CD14-positive monocyte (primary cell): Measurements from ENCODE around the gene MAST4. TPM values are rescaled to one million over a fixed set of nuclear protein-coding genes. Genes with fewer than 3 reads are reported as not detected.

Source experiments
- DNase-seq, 3 donors: peaks; one replicate each; pipeline ENCODE4 v3.0.0-alpha.2; 2011 to 2022
- H2AFZ ChIP-seq: 2 replicates; pipeline ENCODE4 v1.6.0; 2012; ENCODE audit warnings: mild to moderate bottlenecking, low read depth, low read length, inconsistent platforms; ENCODE audit not compliant: insufficient read depth, poor library complexity, severe bottlenecking
- H3K27ac ChIP-seq, 2 donors: 1 replicate in 1 of 2; 2 replicates in 1 of 2; pipeline ENCODE4 v1.5.1; 2012 to 2013; ENCODE audit warnings: low read length in 2 of 2, control low read depth in 1 of 2, inconsistent platforms in 1 of 2, low read depth in 1 of 2, mild to moderate bottlenecking in 1 of 2
- H3K27me3 ChIP-seq, 2 donors: one replicate each; pipeline versions ENCODE4 v1.6.0 to v1.6.1; 2011 to 2013; ENCODE audit warnings: low read length in 2 of 2; ENCODE audit not compliant: control insufficient read depth in 2 of 2, insufficient read depth in 2 of 2
- H3K36me3 ChIP-seq, 2 donors: replicated peaks in 1 of 2; 1 replicate in 1 of 2; 2 replicates in 1 of 2; pipeline versions ENCODE4 v1.5.1 to v1.6.1; 2012 to 2013; ENCODE audit warnings: low read length in 2 of 2, control low read depth in 1 of 2, inconsistent platforms in 1 of 2, mild to moderate bottlenecking in 1 of 2; ENCODE audit not compliant: insufficient read depth in 2 of 2, control insufficient read depth in 1 of 2
- H3K4me1 ChIP-seq, 2 donors: 1 replicate in 1 of 2; 2 replicates in 1 of 2; pipeline versions ENCODE4 v1.5.1 to v1.6.1; 2012 to 2013; ENCODE audit warnings: low read length in 2 of 2, control low read depth in 1 of 2, inconsistent platforms in 1 of 2, mild to moderate bottlenecking in 1 of 2, moderate library complexity in 1 of 2; ENCODE audit not compliant: insufficient read depth in 2 of 2, control insufficient read depth in 1 of 2
- H3K4me2 ChIP-seq: replicated peaks from 2 replicates; pipeline ENCODE3; 2012; ENCODE audit warnings: low read length, moderate library complexity, mild to moderate bottlenecking; ENCODE audit not compliant: poor library complexity, severe bottlenecking; ENCODE audit errors: extremely low read depth
- H3K4me3 ChIP-seq, 3 experiments: fragments of 200-600 bp in 1 of 3; sonication (generic) in 1 of 3; replicated peaks in 1 of 3; 1 replicate in 2 of 3; 2 replicates in 1 of 3; pipeline ENCODE4 v1.5.1; 2011 to 2013; ENCODE audit warnings: low read length in 3 of 3, mild to moderate bottlenecking in 3 of 3, control low read depth in 2 of 3, low read depth in 2 of 3, inconsistent platforms in 1 of 3, moderate library complexity in 1 of 3
- H3K79me2 ChIP-seq: 2 replicates; pipeline ENCODE4 v1.6.0; 2012; ENCODE audit warnings: mild to moderate bottlenecking, control low read depth, inconsistent platforms, low read length, moderate library complexity; ENCODE audit not compliant: insufficient read depth
- H3K9ac ChIP-seq: 2 replicates; pipeline ENCODE4 v1.6.0; 2017; ENCODE audit warnings: low read length, mild to moderate bottlenecking; ENCODE audit not compliant: insufficient read depth, poor library complexity, severe bottlenecking
- H3K9me3 ChIP-seq, 2 donors: replicated peaks in 1 of 2; 1 replicate in 1 of 2; 2 replicates in 1 of 2; pipeline versions ENCODE4 v1.5.1 to v1.6.1; 2012 to 2013; ENCODE audit warnings: low read length in 2 of 2, control low read depth in 1 of 2; ENCODE audit not compliant: control insufficient read depth in 1 of 2, insufficient read depth in 1 of 2
- H4K20me1 ChIP-seq: 2 replicates; pipeline ENCODE4 v1.6.0; 2012; ENCODE audit warnings: mild to moderate bottlenecking, low read length, control low read depth, moderate library complexity; ENCODE audit not compliant: insufficient read depth
- H3K27ac Mint-ChIP-seq, 7 donors: one replicate each; pipeline ENCODE4 v1.8.0; 2020; ENCODE audit warnings: mild to moderate bottlenecking in 7 of 7, mixed read lengths in 7 of 7, moderate library complexity in 6 of 7, inconsistent platforms in 2 of 7
- H3K27me3 Mint-ChIP-seq, 3 donors: one replicate each; pipeline ENCODE4 v1.8.0; 2021 to 2022; ENCODE audit warnings: low read depth in 3 of 3, mild to moderate bottlenecking in 3 of 3, mixed read lengths in 3 of 3, moderate library complexity in 3 of 3, inconsistent platforms in 1 of 3
- H3K36me3 Mint-ChIP-seq, 2 donors: one replicate each; pipeline ENCODE4 v1.8.0; 2020; ENCODE audit warnings: mixed read lengths in 2 of 2, inconsistent platforms in 1 of 2, mild to moderate bottlenecking in 1 of 2
- H3K4me1 Mint-ChIP-seq: one replicate; pipeline ENCODE4 v1.8.0; 2020; ENCODE audit warnings: mild to moderate bottlenecking, mixed read lengths
- H3K4me3 Mint-ChIP-seq, 2 donors: one replicate each; pipeline ENCODE4 v1.8.0; 2020; ENCODE audit warnings: mild to moderate bottlenecking in 2 of 2, mixed read lengths in 2 of 2, moderate library complexity in 1 of 2
- H3K9me3 Mint-ChIP-seq, 7 donors: one replicate each; pipeline ENCODE4 v1.8.0; 2020 to 2022; ENCODE audit warnings: mixed read lengths in 7 of 7, mild to moderate bottlenecking in 6 of 7, moderate library complexity in 6 of 7, inconsistent platforms in 2 of 7
- WGBS: methylation state at CpG from one replicate; pipeline ENCODE4 v1.1.5; 2013; ENCODE audit warnings: missing lambda C conversion rate; ENCODE audit not compliant: insufficient coverage; 5-methylcytosine and 5-hydroxymethylcytosine counted together
- intact Hi-C, 2 donors: fragments of 100-400 bp; cut with micrococcal nuclease; formaldehyde crosslinking; loops; one replicate each; pipeline versions ENCODE4 v1.15.0 to v1.15.1; 2023
- polyA plus RNA-seq, 3 donors: library from polyadenylated mRNA; depleted of rRNA in 1 of 3; unstranded in 2 of 3; stranded (reverse) in 1 of 3; fragments of 300-500 nt in 2 of 3; fragments of >200 nt in 1 of 3; fragmentation: Illumina TruSeq in 2 of 3; gene quantifications; 1 replicate in 2 of 3; 2 replicates in 1 of 3; pipeline ENCODE4 v1.2.3, GENCODE V29; 2012 to 2021
- TF ChIP-seq, protein P1 (sequence below): fragments of 200-600 bp; IDR thresholded peaks from one replicate; pipeline ENCODE4 v1.8.0; 2022; ENCODE audit warnings: antibody characterized with exemption, mild to moderate bottlenecking

The MAST4 gene
- polyA plus RNA-seq, 3 donors, result 0.03 to 0.24 TPM; not detected in 1

DNA sequence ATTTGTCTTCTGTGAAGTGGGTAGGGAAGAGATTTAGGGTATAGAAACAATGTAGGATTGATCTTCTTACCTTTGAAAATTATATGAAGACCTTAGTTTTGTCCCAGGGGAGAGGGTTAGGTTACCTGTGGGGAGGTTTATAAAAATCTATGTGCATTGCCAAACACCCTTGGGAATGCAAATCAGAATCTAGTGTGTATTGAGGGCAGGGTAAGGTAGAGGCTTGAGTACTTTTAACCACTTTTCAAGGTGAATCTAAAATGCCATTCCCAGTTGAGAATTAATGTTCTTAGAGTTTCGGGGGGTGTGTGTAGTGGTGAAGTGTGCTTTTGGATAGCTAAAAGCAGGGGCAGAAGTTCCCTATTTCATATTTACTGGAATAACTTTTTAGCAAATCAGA, 312.0 kb downstream of the MAST4 start:
- no CpG with 5 or more reads among the region's 1 CpG for WGBS
- H3K9me3 Mint-ChIP-seq, result no peaks in the 10 kb centered on the region

DNA sequence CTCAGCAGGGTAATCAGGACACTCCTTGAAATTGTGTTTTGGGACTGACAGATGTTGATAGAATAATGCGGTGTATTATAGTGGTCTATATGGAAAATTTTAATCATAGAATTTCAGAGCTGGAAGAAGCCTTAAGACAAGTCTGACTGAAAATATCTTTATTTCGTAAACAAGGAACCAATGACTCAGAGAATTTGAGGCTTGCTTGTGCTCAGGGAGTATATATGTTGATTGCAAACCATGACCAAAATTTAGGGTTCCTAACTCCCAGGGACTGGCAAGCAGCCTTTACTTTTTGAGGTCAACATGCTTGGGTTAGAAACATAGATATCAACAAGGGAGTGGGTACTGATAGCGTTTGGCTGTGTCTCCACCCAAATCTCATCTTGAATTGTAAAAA, 313.2 kb downstream of the MAST4 start:
- TF ChIP-seq, protein P1, sequence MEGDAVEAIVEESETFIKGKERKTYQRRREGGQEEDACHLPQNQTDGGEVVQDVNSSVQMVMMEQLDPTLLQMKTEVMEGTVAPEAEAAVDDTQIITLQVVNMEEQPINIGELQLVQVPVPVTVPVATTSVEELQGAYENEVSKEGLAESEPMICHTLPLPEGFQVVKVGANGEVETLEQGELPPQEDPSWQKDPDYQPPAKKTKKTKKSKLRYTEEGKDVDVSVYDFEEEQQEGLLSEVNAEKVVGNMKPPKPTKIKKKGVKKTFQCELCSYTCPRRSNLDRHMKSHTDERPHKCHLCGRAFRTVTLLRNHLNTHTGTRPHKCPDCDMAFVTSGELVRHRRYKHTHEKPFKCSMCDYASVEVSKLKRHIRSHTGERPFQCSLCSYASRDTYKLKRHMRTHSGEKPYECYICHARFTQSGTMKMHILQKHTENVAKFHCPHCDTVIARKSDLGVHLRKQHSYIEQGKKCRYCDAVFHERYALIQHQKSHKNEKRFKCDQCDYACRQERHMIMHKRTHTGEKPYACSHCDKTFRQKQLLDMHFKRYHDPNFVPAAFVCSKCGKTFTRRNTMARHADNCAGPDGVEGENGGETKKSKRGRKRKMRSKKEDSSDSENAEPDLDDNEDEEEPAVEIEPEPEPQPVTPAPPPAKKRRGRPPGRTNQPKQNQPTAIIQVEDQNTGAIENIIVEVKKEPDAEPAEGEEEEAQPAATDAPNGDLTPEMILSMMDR, result no peak
- no peaks in the 10 kb centered on the region for H3K9me3 ChIP-seq
- no peak overlapping the region for H3K27ac Mint-ChIP-seq
- H3K27me3 ChIP-seq, result no peaks in the 10 kb centered on the region
- peaks cover 0 to 3% (median 0%) of the 10 kb centered on the region in 3 donors for H3K27me3 Mint-ChIP-seq
- H2AFZ ChIP-seq, result no peak overlapping the region
- H4K20me1 ChIP-seq, result no peaks in the 10 kb centered on the region
- no peak overlapping the region for H3K4me3 Mint-ChIP-seq
- H3K27ac ChIP-seq, result no peak overlapping the region
- no peak for DNase-seq
- H3K36me3 Mint-ChIP-seq, result no peaks in the 10 kb centered on the region
- no peak overlapping the region for H3K9ac ChIP-seq
- no peaks in the 10 kb centered on the region for H3K36me3 ChIP-seq
- peaks cover 0 to 2% (median 0%) of the 10 kb centered on the region in 7 donors for H3K9me3 Mint-ChIP-seq
- H3K79me2 ChIP-seq, result no peaks in the 10 kb centered on the region
- H3K4me3 ChIP-seq, result no peak overlapping the region
- H3K4me1 Mint-ChIP-seq, result no peaks in the 10 kb centered on the region
- H3K4me2 ChIP-seq, result no peak overlapping the region
- no peaks in the 10 kb centered on the region for H3K4me1 ChIP-seq
- no CpG with 5 or more reads among the region's 3 CpGs for WGBS
- intact Hi-C loops, result no loop called here

More for the DNA sequence above, 312.0 kb downstream of the MAST4 start:
- Histone ChIP-seq H3K79me2 (no peaks in the 10 kb centered on the region), H3K27me3 (no peaks in the 10 kb centered on the region), H3K9ac (no peak overlapping the region), H3K9me3 (no peaks in the 10 kb centered on the region), H4K20me1 (no peaks in the 10 kb centered on the region), H3K27ac (no peak overlapping the region), H3K36me3 (no peaks in the 10 kb centered on the region), H3K4me2 (no peak overlapping the region), H3K4me1 (no peaks in the 10 kb centered on the region), H2AFZ (no peak overlapping the region), H3K4me3 (no peak overlapping the region)
- no peak for DNase-seq
- H3K27me3 Mint-ChIP-seq, result peaks cover 0 to 5% (median 0%) of the 10 kb centered on the region in 3 donors
- H3K4me1 Mint-ChIP-seq, result no peaks in the 10 kb centered on the region
- H3K36me3 Mint-ChIP-seq, result no peaks in the 10 kb centered on the region
- H3K27ac Mint-ChIP-seq, result no peak overlapping the region
- no peak overlapping the region for H3K4me3 Mint-ChIP-seq
- intact Hi-C loops, result no loop called here
- TF ChIP-seq, protein P1, result no peak
